ENCODE results near the gene CFAP61.
"Not testable (repeated sequence)": the region's sequence is repeated elsewhere in the genome, so short reads cannot be mapped to it uniquely, and the experiment has no call there.

Gene CFAP61

DNA sequence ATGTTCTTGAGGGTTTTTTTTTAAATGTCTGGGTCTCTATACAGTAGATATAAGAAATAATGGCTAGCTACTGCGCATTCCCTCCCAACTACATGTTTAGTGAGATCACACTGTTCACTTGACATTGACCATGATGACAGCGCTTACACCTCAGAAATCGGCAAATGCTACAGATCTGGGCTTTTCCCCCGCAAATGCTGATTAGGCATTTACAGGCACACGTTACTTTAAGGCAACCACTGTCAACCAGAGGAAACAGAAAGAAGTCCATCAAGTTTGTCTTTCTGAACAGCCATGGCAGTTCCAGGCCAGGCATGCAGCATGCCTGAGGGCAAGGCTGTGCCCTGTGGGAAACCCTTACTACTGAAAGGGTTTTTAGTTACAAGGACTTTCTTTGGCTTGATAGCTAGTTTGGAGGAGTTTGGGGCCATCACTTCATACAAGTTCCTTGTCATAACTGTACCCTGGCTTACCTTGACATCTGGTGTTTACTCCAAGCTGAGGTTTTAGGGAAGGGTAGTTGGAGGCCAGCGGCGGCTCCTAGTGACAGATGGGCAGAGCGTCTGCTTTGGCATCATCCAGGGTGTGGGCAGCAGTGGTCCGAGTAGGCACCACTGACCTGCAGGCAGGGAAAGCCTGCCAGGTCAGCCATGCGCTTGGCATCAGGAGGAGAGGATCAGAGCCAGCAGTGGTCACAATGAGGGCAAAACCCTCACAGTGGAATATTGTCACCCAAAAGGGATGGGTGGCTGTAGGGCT lies 43.0 kb downstream of the CFAP61 start:
- no peak for DNase-seq

- no peak for DNase-seq
These were observed 44.1 kb downstream of the CFAP61 start for GRCh38 chr20:20096421-20096820.

DNA sequence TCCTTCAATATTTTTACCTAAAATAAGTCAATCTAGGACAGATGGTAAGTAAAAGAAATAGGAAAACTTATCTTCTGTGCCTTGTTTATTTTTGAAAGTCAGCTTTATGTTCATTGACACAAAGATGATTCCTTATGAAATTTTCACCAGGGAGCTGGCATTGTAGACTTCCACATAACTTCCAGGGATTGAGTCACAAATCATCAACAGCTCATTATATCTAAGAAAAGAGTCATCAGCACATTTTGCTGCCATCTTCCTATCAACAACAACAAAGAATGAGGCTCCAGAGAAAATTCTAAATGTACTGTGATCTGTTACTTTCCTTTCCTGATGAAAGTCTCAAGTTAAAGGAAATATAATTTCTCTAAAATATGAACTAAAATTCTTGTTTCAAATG lies 48.5 kb downstream of the CFAP61 start:
- DNase-seq, result no peak

GRCh38 chr20:20102163-20102562 lies 49.8 kb downstream of the CFAP61 start:
- no peak for DNase-seq

GRCh38 chr20:20102716-20103258 lies 50.5 kb downstream of the CFAP61 start:
- DNase-seq, result no peak

- DNase-seq, result no peak
These were observed 51.2 kb downstream of the CFAP61 start for GRCh38 chr20:20103486-20103885.

DNA sequence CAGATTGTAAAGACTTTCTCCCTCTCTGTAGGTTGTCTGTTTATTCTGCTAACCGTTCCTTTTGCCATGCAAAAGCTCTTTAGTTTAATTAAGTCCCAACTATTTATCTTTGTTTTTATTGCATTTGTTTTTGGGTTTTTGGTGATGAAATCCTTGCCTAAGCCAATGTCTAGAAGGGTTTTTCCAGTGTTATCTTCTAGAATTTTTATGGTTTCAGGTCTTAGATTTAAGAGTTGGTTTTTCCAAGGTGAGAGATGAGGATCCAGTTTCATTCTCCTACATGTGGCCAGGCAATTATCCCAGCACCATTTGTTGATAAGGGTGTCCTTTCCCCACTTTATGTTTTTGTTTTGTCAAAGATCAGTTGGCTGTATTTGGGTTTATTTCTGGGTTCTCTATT lies 70.9 kb downstream of the CFAP61 start:
- not testable (repeated sequence) for DNase-seq

DNA sequence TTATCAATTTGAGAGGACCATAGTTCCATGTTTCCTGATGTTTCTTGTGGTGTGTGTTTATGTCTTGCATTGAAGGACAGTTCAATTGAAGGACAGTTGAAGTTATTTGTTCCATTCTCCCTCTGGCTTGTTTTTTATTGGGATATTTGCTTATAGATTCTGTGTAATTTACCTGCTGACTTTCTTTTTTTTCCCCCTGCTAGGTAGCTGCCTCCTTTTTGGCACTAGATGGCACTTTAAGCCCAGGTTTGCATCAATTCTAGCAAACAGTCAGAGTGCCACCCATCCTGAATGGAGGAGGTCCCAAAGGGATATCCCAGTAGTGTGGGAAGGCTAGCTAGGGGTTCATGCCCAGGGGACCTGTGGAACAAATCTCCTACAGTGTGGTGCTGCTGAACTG lies 78.1 kb downstream of the CFAP61 start:
- no peak for DNase-seq

DNA sequence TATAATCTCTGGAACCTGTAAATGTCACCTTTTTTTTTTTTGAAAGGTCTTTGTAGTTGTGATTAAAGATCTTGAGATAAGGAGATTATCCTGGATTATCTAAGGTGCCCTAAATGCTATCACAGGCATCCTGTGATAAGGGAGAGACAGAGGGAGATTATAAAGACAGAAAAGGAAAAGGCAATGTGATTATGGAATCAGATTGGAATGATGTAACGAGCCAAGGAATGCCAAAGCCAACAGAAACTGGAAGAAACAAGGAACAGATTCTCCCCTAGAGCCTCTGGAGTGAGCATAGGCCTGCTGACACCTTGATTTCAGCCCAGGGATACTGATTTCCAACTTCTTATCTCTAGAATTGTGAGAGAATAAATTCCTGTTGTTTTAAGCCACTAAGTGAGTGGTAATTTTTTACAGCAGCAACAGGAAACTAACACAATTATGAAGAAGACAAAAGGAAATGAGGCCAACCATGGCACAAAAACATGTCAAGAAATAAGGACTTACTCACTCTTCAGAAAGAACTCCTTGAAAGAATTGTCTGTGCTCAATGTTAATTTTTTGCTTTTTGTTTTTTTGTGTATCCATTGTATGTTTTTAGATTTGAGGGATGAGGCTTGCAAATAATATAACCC lies 82.7 kb downstream of the CFAP61 start:
- no peak for DNase-seq

DNA sequence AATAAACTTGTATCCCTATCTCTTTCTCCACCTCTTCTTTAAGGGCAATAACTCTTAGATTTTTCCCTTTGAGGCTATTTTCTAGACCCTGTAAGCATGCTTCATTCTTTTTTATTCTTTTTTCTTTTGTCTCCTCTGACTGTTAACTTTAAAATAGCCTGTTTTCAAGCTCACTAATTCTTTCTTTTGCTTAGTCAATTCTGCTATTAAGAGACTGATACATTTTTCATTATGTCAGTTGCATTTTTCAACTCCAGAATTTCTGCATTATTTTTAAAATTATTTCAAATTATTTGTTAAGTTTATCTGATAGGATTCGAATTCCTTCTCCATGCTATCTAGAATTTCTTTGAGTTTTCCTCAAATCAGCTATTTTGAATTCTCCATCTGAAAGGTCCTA lies 84.0 kb downstream of the CFAP61 start:
- DNase-seq, result no peak

DNA sequence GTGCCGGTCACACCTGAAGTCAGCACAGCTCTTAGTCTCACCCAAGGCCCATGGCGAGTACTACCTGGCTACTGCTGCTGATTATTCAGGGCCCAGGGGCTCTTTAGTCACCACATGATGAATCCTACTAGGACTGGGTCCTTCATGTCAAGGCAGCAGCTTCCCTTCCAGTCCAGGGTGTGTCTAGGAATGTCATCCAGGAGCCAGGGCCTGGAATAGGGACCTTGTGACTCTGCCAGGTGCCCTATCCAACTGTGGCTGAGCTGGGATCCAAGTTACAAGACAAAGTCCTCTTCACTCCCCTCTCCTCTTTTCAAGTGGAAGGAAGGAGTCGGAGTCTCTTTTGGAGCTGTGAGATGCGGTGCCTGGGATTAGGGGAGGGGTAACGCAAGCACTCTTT lies 85.5 kb downstream of the CFAP61 start:
- no peak for DNase-seq

GRCh38 chr20:20138301-20139064 lies 86.2 kb downstream of the CFAP61 start:
- DNase-seq, result no peak

GRCh38 chr20:20139403-20139802 lies 87.1 kb downstream of the CFAP61 start:
- DNase-seq, result no peak

DNA sequence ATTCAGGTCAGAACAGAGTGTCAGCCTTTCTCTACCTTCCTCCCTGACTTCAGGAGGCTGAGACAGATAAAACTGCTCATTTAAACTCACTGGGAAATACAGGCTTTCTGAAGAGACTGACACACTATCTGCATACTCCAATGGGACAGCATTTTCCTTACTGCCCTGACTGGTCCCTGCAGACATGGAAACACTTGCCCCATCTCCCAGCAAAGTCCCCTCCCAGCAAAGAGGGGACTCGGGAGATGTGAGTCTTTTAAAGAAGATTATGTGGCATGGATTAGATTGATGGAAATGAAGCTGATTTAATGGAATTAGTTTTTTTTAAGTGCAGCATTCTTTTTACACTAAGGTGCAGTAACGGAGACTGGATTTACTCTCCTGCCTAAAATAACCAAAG lies 90.8 kb downstream of the CFAP61 start:
- no peak for DNase-seq

- no peak for DNase-seq
These were observed 91.3 kb downstream of the CFAP61 start for GRCh38 chr20:20143646-20144045.

GRCh38 chr20:20148779-20149178 lies 96.4 kb downstream of the CFAP61 start:
- no peak for DNase-seq

- no peak for DNase-seq
These were observed 97.9 kb downstream of the CFAP61 start for GRCh38 chr20:20150241-20150640.

DNA sequence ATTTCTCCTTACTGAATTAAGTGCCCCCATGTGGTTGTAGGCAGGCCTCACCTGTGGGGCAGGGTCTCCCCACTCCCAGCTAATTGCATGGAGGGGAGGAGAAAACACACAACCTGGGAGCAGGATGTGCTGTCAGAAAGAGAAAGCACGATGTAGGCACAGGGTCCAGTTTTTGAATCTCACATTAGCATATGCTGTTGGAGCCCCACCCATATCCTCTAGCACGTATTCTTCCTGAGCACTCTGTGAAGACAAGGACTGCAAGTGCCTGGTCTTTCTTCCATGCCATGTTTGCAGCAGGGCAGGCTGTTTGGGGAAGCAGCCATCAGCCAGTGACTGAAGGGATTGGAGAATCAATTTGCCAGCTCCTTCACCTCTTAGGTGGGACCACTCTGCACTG lies 108.2 kb downstream of the CFAP61 start:
- no peak for DNase-seq

DNA sequence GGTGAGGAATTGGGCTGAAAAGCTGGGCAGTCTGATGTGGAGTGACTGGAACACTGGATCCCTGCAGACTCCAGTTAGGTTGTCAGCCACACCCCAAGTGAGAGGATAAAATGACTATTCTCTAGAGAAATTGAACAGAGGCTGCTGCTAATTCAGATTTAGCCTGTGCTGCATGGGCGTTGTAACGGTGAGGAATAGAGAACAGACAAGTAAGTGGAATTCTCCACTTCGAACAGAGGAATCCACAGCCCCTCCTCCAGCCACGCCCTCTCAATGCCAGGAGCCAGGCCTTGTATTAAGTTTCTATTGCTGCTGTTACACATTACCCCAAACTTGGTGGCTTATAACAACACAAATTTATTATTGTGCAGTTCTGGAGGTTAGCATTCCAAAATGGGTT lies 109.3 kb downstream of the CFAP61 start:
- DNase-seq, result no peak

DNA sequence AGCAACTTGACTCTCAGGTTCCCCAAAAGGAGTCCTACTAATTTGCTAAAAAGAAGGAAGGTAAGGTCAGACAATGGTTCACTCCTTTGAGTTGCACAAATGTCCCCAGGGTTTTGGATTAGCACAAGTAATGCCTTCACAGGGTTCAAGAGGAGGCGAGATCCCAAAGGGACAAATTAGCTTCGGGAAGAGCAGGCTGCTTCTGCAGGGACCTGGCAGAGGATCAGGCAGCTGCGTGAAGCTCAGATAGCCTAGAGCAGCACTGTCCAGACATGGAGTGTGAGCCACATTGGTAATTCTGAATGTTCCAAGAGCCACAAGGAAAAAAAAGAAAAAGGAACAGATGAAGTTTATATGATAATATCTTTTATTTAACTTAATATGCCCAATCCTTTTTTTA lies 115.4 kb downstream of the CFAP61 start:
- DNase-seq, result no peak

- DNase-seq, result no peak
These were observed 120.9 kb downstream of the CFAP61 start for GRCh38 chr20:20173254-20173653.

DNA sequence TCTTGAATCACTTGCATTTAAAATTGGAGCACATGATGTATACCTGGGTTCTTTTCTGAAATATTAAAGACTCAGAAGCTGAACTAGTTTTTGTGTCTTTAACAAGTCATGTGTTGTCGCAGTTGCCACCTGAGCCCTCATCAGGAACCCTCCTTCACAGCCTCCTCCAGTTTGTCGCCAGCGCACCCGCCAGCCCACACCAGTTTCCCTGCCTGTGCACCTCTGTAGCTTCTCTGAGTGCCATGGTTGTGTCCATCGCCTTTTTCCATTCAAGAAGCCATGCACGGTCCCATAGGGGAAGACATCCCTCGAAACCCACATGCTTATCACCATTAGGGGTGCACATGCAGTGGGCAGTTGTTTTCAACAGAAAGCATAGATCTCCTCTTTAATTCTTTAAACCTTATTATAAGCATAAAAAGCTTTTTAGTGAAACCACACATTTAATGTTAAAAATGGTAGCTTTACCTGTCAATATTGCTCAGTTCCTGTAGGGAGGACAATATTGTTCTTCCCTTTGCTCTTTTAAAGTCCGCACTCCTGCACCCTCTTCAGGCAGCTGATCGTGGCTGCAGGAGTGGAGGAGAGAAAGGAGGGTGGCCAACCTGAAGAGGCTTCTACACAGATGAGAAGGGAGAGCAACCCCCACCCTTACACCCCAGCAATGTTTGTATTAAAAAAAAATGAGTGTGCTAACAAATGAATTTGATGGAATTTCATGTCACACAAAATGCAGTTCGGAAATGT lies 121.9 kb downstream of the CFAP61 start:
- DNase-seq, result no peak

GRCh38 chr20:20181322-20181721 lies 129.0 kb downstream of the CFAP61 start:
- DNase-seq, result no peak

Data from effector CD8-positive, alpha-beta T cell (primary cell).